ENCODE measurements around the gene DAW1.

DAW1 gene

DNA sequence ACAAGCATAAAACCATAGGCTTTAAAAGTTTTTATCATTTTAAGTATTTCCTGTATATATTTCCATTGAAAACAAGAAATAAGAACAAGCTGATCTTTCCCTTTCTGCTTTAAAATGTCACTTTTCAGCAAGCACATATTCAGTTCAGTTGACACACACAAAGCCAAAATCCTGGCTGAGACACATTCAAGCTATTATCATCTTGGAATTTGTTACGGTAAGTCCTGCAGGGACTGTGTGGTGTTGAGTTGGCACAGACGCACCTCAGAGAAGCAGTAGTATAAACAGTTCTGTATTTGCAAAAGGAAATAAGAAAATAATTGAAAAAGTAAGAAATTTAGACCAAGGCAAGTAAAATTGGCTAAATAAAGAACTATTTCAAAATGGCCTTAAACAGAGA, 10.4 kb upstream of the DAW1 start:
- no peak overlapping the region for H3K4me3 ChIP-seq (ENCODE audit: low read depth, low read length)
- DNase-seq (ENCODE audit: low read depth) = no peak
- TF ChIP-seq CTCF (IDR thresholded peaks at IDR 0.05; ENCODE audit: control insufficient read depth, extremely low read depth, insufficient read depth) = no peak

DNA sequence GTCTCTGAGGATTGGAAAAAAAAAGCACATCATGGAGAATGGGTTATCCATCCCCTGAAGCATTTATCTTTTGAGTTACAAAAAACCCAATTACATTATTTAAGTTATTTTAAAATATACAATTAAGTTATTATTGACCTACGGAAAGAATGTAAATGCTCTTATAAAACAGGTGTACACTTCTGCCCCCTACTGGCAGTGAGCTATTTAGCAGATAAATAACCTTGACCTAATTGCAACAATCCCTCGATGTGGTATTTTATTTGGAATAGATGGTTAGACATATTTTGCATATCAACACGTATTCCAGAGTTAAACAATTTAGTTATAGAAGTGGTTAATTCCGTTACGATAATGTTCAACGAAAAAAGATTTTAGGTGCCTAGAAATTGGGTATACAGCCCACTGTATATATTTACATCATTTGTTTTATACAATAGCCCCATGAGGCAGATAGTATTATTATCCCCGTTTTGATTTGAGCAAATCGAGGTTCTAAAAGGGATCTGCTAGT, 9.1 kb upstream of the DAW1 start:
- H3K4me3 ChIP-seq (ENCODE audit: low read depth, low read length) = no peak overlapping the region
- DNase-seq (ENCODE audit: low read depth) = no peak
- TF ChIP-seq CTCF (IDR thresholded peaks at IDR 0.05; ENCODE audit: control insufficient read depth, extremely low read depth, insufficient read depth) = peak; percentile 75

GRCh38 chr2:227862741-227863588, 8.5 kb upstream of the DAW1 start:
- TF ChIP-seq CTCF (IDR thresholded peaks at IDR 0.05; ENCODE audit: control insufficient read depth, extremely low read depth, insufficient read depth) = no peak
- DNase-seq (ENCODE audit: low read depth) = no peak
- H3K4me3 ChIP-seq (ENCODE audit: low read depth, low read length) = no peak overlapping the region

GRCh38 chr2:227864161-227864756, 7.2 kb upstream of the DAW1 start:
- DNase-seq (ENCODE audit: low read depth) = no peak
- no peak for TF ChIP-seq CTCF (IDR thresholded peaks at IDR 0.05; ENCODE audit: control insufficient read depth, extremely low read depth, insufficient read depth)
- no peak overlapping the region for H3K4me3 ChIP-seq (ENCODE audit: low read depth, low read length)

- no peak for TF ChIP-seq CTCF (IDR thresholded peaks at IDR 0.05; ENCODE audit: control insufficient read depth, extremely low read depth, insufficient read depth)
- H3K4me3 ChIP-seq (ENCODE audit: low read depth, low read length) = no peak overlapping the region
- DNase-seq (ENCODE audit: low read depth) = no peak
Observed at GRCh38 chr2:227865291-227865690, 6.1 kb upstream of the DAW1 start.

DNA sequence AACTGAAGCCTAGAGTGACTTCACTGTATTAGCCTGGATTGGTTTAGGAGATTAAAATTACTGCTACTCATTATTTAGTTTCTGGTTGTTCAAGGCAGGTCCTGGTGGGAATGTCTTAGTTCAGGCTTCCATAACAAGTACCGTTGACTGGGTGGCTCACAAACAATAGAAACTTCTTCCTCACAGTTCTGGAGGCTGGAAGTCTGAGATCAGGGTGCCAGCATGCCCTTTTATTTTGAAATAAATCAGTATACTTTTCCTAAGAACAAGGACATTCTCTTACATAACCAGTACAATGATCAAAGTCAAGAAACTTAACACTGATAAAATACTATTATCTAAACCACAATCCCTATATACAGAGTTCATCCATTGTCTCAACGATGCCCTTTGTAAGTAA, 4.0 kb upstream of the DAW1 start:
- no peak for TF ChIP-seq CTCF (IDR thresholded peaks at IDR 0.05; ENCODE audit: control insufficient read depth, extremely low read depth, insufficient read depth)
- no peak overlapping the region for H3K4me3 ChIP-seq (ENCODE audit: low read depth, low read length)
- no peak for DNase-seq (ENCODE audit: low read depth)
